Subcutaneous adipose tissue (tissue), 4 donors: ENCODE results near the gene MTF1. TPM values are rescaled to one million over a fixed set of nuclear protein-coding genes. Genes with fewer than 3 reads are reported as not detected.

Experiments
- total RNA-seq, 4 donors: library from RNA; depleted of rRNA; stranded (reverse); fragments of >200 nt; gene quantifications; one replicate each; pipeline ENCODE4 v1.1.0, GENCODE V29; 2016
- TF ChIP-seq, protein P1 (sequence below): fragments of 450-650 bp; IDR thresholded peaks from one replicate; pipeline ENCODE4 v1.5.1; 2016; ENCODE audit warnings: low read depth, mild to moderate bottlenecking, control low read depth, antibody characterized with exemption, moderate library complexity

The MTF1 gene
- total RNA-seq, 4 donors from 2014 or later = 5.7 to 6.8 (median 6.5) TPM

DNA sequence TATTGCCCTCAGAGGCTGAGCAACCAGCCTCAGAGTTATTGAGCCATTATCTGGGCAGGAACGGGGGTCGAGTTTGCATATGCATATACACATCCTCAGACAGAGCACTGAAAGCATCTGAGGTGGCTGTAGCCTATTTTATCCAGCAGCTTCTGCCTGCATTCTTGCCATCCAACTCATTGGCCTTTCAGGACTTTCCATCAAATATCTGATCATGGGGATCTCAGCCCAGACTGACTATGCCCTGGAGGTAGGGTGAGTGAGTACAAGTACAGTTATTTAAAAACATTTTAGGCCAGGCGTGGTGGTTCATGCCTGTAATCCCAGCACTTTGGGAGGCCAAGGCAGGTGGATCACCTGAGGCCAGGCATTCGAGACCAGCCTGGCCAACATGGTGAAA lies 1.8 kb upstream of the MTF1 start:
- TF ChIP-seq, protein P1, sequence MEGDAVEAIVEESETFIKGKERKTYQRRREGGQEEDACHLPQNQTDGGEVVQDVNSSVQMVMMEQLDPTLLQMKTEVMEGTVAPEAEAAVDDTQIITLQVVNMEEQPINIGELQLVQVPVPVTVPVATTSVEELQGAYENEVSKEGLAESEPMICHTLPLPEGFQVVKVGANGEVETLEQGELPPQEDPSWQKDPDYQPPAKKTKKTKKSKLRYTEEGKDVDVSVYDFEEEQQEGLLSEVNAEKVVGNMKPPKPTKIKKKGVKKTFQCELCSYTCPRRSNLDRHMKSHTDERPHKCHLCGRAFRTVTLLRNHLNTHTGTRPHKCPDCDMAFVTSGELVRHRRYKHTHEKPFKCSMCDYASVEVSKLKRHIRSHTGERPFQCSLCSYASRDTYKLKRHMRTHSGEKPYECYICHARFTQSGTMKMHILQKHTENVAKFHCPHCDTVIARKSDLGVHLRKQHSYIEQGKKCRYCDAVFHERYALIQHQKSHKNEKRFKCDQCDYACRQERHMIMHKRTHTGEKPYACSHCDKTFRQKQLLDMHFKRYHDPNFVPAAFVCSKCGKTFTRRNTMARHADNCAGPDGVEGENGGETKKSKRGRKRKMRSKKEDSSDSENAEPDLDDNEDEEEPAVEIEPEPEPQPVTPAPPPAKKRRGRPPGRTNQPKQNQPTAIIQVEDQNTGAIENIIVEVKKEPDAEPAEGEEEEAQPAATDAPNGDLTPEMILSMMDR = no peak

DNA sequence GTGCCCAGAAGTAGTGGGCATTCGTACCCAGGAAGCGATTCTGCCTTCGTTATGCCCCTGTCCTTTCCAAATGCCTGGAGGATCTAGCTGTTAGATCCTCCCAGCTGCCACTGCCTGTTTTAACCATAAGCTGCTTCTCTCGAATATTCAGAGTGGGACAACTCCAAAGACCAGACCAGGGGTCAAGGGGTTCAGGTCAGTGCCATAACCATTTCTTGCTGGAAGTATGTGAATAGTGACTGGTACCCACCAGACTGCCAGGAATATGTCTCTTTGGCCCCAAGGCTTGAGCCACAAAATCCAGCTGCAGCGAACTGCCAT lies 914 bp upstream of the MTF1 start:
- TF ChIP-seq, protein P1 = no peak

DNA sequence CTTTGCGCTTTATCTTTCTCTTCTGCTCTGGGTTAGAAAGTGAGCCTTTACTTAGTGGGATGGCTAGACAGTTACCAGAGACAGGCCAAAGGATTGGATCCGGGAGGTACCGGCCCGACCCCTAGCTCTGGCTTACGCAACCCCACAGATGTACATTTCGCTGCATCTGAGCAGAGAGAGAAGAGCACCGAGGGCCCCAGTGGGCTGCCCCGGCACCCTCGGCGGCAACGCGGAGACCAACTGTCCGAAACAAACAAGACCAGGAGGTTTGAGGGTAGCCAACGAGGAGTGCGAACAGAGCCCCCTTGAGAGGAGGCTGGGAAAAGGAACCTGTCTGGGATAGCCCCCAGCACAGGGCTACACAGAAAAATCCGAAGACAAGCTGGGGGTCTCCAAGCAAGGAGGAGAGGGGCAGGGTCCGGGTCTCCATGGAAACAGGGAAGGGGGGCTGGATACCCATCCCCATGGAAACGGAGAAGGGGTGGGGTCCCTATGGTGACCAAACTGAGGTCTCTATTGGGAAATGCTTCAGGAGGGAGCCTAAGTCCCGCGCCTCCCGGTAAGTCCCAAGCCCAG lies 373 bp downstream of the MTF1 start:
- TF ChIP-seq, protein P1 = no peak

DNA sequence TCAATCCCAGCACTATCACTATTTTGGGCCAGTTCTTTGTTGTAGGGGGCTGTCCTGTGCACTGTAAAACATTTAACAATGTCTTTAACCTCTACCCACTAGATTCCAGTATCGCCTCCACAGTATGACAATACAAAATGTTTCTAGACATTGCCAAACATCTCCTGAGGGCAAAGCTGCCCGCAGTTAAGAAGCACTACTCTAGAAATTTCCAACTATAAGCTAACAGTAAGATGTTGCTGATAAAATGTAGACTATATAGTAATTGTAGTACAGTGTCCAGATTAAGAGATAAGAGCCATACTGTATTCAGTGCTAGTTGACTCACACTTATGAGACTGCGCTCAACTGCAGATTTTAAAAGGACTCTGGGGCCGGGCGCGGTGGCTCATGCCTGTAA lies 5.0 kb downstream of the MTF1 start:
- TF ChIP-seq, protein P1 = no peak

DNA sequence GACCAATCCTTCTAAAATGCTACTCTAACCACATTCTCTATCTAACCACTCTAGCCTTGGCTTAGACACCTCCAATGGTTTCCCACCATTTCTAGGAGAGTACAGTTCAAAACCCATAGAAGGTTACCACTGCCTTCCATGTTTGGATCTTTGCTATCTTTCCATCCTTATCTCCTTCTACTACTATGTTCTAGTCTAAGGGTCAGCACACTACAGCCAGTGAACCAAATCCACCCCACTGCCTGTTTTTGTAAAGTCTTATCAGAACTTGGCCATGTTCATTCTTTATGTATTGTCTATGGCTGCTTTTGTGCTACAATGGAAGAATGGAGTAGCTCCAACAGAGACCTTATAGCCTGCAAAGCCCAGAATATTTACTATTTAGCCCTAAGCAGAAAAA lies 6.2 kb downstream of the MTF1 start:
- TF ChIP-seq, protein P1 = no peak

DNA sequence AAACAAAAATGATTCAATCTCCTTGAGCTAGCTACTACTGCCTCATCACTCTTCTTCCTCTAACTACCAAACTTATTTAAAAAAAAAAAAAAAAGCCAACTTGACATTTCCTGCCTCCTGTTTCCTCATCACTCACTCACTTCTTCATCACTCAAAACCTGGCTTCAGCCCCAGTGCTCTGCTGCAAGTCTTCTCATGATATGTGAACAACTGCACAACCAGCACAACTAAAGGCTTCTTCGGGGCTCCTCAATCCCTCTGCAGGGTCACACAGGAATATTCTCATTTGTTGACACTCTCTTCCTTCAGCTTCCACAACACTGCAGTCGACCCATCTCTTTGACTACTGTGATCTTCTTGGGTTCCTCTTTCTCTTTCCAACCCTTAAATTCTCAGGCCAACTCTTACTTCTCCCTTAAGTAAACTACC lies 7.6 kb downstream of the MTF1 start:
- TF ChIP-seq, protein P1 = no peak

DNA sequence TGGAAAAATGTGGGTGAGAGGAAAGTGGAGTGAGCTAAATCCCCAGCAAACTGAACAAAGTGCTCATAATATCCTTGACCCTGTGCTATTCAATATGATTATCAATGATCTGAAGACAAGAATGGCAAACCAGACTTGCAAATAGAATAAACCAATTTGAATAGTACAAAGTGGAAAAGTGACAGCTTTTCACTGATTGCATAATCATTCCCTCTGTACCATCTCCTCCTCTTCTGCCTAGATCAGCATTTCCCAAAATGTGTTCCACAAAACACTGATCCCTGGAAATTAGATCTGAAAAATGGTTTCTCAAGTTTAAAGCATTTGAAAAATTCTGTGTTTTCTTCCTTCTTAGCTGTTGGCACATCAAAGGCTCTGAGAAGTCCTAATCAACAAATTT lies 8.1 kb downstream of the MTF1 start:
- TF ChIP-seq, protein P1 = no peak
